HepG2 (cell line): Measurements from ENCODE around the gene IQSEC1. TPM values are rescaled to one million over a fixed set of nuclear protein-coding genes. Genes with fewer than 3 reads are reported as not detected.

Experiments used
- FOXA1 ChIP-seq, 2 experiments: fragments of 450-650 bp in 1 of 2; sonication (generic) in 1 of 2; formaldehyde crosslinking in 1 of 2; IDR thresholded peaks; 2 replicates each; pipeline versions ENCODE4 v1.4.0 to v1.6.1; 2016 to 2020; ENCODE audit warnings: missing genetic modification reagents in 1 of 2
- IKZF5 ChIP-seq: IDR thresholded peaks from 2 replicates; pipeline ENCODE4 v1.6.1; 2018; ENCODE audit warnings: missing genetic modification reagents, mild to moderate bottlenecking, missing compliant biosample characterization
- MAFK ChIP-seq, 2 experiments: IDR thresholded peaks in 1 of 2; conservative IDR thresholded peaks in 1 of 2; 2 replicates each; pipeline ENCODE4 v1.6.1; 2011; ENCODE audit warnings: improper control_type of control experiment in 2 of 2, low read length in 2 of 2
- MLXIP ChIP-seq: sonication (generic); formaldehyde crosslinking; IDR thresholded peaks from 2 replicates; pipeline ENCODE4 v1.9.0; 2021; ENCODE audit warnings: missing genetic modification reagents, borderline replicate concordance
- NPAS2 ChIP-seq: sonication (generic); formaldehyde crosslinking; IDR thresholded peaks from 2 replicates; pipeline ENCODE4 v1.8.0; 2022; ENCODE audit warnings: mild to moderate bottlenecking, missing genetic modification reagents, borderline replicate concordance
- PLSCR1 ChIP-seq: sonication (generic); formaldehyde crosslinking; IDR thresholded peaks from 2 replicates; pipeline ENCODE4 v1.5.0; 2020; ENCODE audit warnings: missing genetic modification reagents, mild to moderate bottlenecking, borderline replicate concordance
- RFX3 ChIP-seq: IDR thresholded peaks from 2 replicates; pipeline ENCODE4 v1.6.1; 2016; ENCODE audit warnings: missing biosample characterization, missing genetic modification reagents
- RNF2 ChIP-seq: fragments of 450-650 bp; conservative IDR thresholded peaks from 2 replicates; pipeline ENCODE4 v1.6.1; 2016; ENCODE audit warnings: low read depth
- THAP9 ChIP-seq: sonication (generic); formaldehyde crosslinking; IDR thresholded peaks from 2 replicates; pipeline ENCODE4; 2020; ENCODE audit warnings: missing genetic modification reagents, mild to moderate bottlenecking, borderline replicate concordance
- TIGD3 ChIP-seq: sonication (generic); formaldehyde crosslinking; IDR thresholded peaks from 2 replicates; pipeline ENCODE4 v1.5.1; 2020; ENCODE audit warnings: mild to moderate bottlenecking, missing genetic modification reagents, borderline replicate concordance
- ZNF143 ChIP-seq: sonication (generic); formaldehyde crosslinking; IDR thresholded peaks from 2 replicates; pipeline ENCODE4 v1.4.0; 2020; ENCODE audit warnings: missing genetic modification reagents
- ZNF263 ChIP-seq: sonication (generic); formaldehyde crosslinking; IDR thresholded peaks from 2 replicates; pipeline ENCODE4 v1.4.0; 2020; ENCODE audit warnings: missing genetic modification reagents
- ZNF513 ChIP-seq: sonication (generic); formaldehyde crosslinking; conservative IDR thresholded peaks from 2 replicates; pipeline ENCODE4 v1.5.0; 2020; ENCODE audit warnings: missing genetic modification reagents
- ZNF605 ChIP-seq: sonication (generic); formaldehyde crosslinking; IDR thresholded peaks from 2 replicates; pipeline ENCODE4 v1.8.0; 2022; ENCODE audit warnings: mild to moderate bottlenecking, missing genetic modification reagents
- ZNF644 ChIP-seq: IDR thresholded peaks from 2 replicates; pipeline ENCODE4 v1.6.1; 2016; ENCODE audit warnings: low read depth
- polyA plus RNA-seq, 8 experiments: library from polyadenylated mRNA; depleted of rRNA in 3 of 8; stranded (reverse) in 7 of 8; unstranded in 1 of 8; fragments of >200 nt; fragmentation: Illumina TruSeq in 4 of 8; extraction: Trizol in 4 of 8; gene quantifications; 2 replicates each; pipeline versions ENCODE4 v1.2.1 to v1.2.3, GENCODE V29; 2011 to 2016; ENCODE audit warnings: low read depth in 4 of 8, missing spikeins in 1 of 8, mixed read lengths in 1 of 8; ENCODE audit not compliant: insufficient read depth in 1 of 8
- total RNA-seq, 5 experiments: library from RNA; depleted of rRNA; stranded (reverse); fragments of >200 nt; fragmentation: Illumina TruSeq; extraction: Trizol; gene quantifications; 2 replicates each; pipeline ENCODE4 v1.2.3, GENCODE V29; 2016; ENCODE audit warnings: low read depth in 1 of 5

The IQSEC1 gene
- total and polyA plus RNA-seq, 2 of the 13 experiments (the other 11 are each of a cell fraction or from before 2014, with no cell fraction given): 17.4 to 20.2 TPM

- no peak for TF ChIP-seq ZNF644 (CRISPR knock-in tag)
- no peak for TF ChIP-seq NPAS2 (CRISPR knock-in tag)
- no peak for TF ChIP-seq ZNF143
- TF ChIP-seq TIGD3: no peak
- peak; percentile 80; the same call in 1 of the 2 replicates for TF ChIP-seq ZNF263 (CRISPR knock-in tag)
- TF ChIP-seq MAFK (conservative IDR thresholded peaks at IDR 0.05 in 1 of 2, IDR thresholded peaks at IDR 0.05 in 1 of 2; ENCODE audit: low read length in 2 of 2): peak; percentile 13 to 30; a peak in 1 of 4 replicates
- TF ChIP-seq ZNF605 (CRISPR knock-in tag): no peak
- TF ChIP-seq FOXA1 (IDR thresholded peaks at IDR 0.05): no peak
- TF ChIP-seq FOXA1 (CRISPR knock-in tag; IDR thresholded peaks at IDR 0.05): peak; percentile 30
- no peak for TF ChIP-seq ZNF513 (CRISPR knock-in tag)
- TF ChIP-seq PLSCR1 (CRISPR knock-in tag): no peak
- no peak for TF ChIP-seq MLXIP (CRISPR knock-in tag)
- TF ChIP-seq THAP9: no peak
- TF ChIP-seq RNF2: 0 out of 2 replicates have a peak, but pooled peaks have one; percentile 37
- 0 out of 2 replicates have a peak, but pooled peaks have one; percentile 25 for TF ChIP-seq IKZF5
- TF ChIP-seq RFX3 (CRISPR knock-in tag): no peak
Observed at GRCh38 chr3:12868039-12869034, 204.9 kb downstream of the IQSEC1 start (continued).
